SJCRH30 (cell line): ENCODE data around the gene IVL. TPM values are rescaled to one million over a fixed set of nuclear protein-coding genes. Genes with fewer than 3 reads are reported as not detected.

Experiments used
- DNase-seq, 2 experiments: peaks; one replicate each; pipeline ENCODE4 v3.0.0-alpha.2; 2015 to 2020
- H3K27ac ChIP-seq: fragments of 250-450 bp; sonication (Bioruptor Pico); 2 replicates; pipeline ENCODE4 v1.5.1; 2020; ENCODE audit warnings: mild to moderate bottlenecking, moderate library complexity
- H3K27me3 ChIP-seq: fragments of 250-450 bp; sonication (Bioruptor Pico); 2 replicates; pipeline ENCODE4 v1.5.1; 2020; ENCODE audit warnings: mild to moderate bottlenecking, moderate library complexity
- H3K36me3 ChIP-seq: fragments of 250-450 bp; sonication (Bioruptor Pico); 2 replicates; pipeline ENCODE4 v1.5.1; 2020; ENCODE audit warnings: mild to moderate bottlenecking, moderate library complexity
- H3K4me1 ChIP-seq: fragments of 250-450 bp; sonication (Bioruptor Pico); 2 replicates; pipeline ENCODE4 v1.5.1; 2020; ENCODE audit warnings: mild to moderate bottlenecking, moderate library complexity
- H3K4me3 ChIP-seq: fragments of 250-450 bp; sonication (Bioruptor Pico); 2 replicates; pipeline ENCODE4 v1.5.1; 2020; ENCODE audit warnings: mild to moderate bottlenecking, moderate library complexity
- H3K9me3 ChIP-seq: fragments of 250-450 bp; sonication (Bioruptor Pico); replicated peaks from 2 replicates; pipeline ENCODE4 v1.5.1; 2020; ENCODE audit warnings: mild to moderate bottlenecking, moderate library complexity
- total RNA-seq: library from RNA; depleted of rRNA; stranded (reverse); fragments of >200 nt; shearing (Covaris generic); gene quantifications from 2 replicates; pipeline ENCODE4 v1.2.3, GENCODE V29; 2014

The IVL gene
- total RNA-seq, 1 experiment from 2014 or later = not detected

GRCh38 chr1:152880907-152881306, 27.4 kb upstream of the IVL start:
- Histone ChIP-seq H3K4me3 (no peak overlapping the region), H3K27me3 (no peaks in the 10 kb centered on the region), H3K27ac (no peak overlapping the region), H3K9me3 (no peaks in the 10 kb centered on the region), H3K4me1 (no peaks in the 10 kb centered on the region), H3K36me3 (no peaks in the 10 kb centered on the region)
- DNase-seq = no peak

DNA sequence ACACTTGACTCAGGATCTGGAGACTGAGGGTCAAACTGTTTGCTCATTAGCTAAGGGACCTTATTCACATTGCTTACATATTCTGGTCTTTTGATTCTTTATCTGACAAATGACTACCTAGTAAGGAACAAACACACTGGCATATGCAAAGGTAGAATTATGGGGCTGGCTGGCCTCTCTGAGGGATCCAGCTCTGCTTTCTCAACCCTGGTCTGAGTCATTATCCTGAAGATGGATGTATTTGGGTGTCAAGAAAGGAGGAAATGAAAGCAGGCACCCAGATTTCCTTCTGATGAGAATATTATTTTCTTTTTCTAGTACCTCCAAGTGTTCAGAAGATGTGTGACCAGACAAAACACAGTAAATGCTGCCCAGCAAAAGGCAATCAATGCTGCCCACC, 24.3 kb upstream of the IVL start:
- no peaks in the 10 kb centered on the region for H3K27me3 ChIP-seq
- no peaks in the 10 kb centered on the region for H3K36me3 ChIP-seq
- H3K27ac ChIP-seq = no peak overlapping the region
- H3K4me3 ChIP-seq = no peak overlapping the region
- DNase-seq = no peak
- no peaks in the 10 kb centered on the region for H3K9me3 ChIP-seq
- H3K4me1 ChIP-seq = no peaks in the 10 kb centered on the region

GRCh38 chr1:152884506-152884905, 23.8 kb upstream of the IVL start:
- Histone ChIP-seq H3K9me3 (no peaks in the 10 kb centered on the region), H3K27me3 (no peaks in the 10 kb centered on the region), H3K4me1 (no peaks in the 10 kb centered on the region), H3K36me3 (no peaks in the 10 kb centered on the region), H3K4me3 (no peak overlapping the region), H3K27ac (no peak overlapping the region)
- DNase-seq = no peak

GRCh38 chr1:152884966-152885624, 23.3 kb upstream of the IVL start:
- Histone ChIP-seq H3K36me3 (no peaks in the 10 kb centered on the region), H3K27ac (no peak overlapping the region), H3K9me3 (no peaks in the 10 kb centered on the region), H3K27me3 (no peaks in the 10 kb centered on the region), H3K4me1 (no peaks in the 10 kb centered on the region), H3K4me3 (no peak overlapping the region)
- no peak for DNase-seq

- no peaks in the 10 kb centered on the region for H3K36me3 ChIP-seq
- no peak for DNase-seq
- H3K27ac ChIP-seq = no peak overlapping the region
- H3K9me3 ChIP-seq = no peaks in the 10 kb centered on the region
- H3K4me1 ChIP-seq = no peaks in the 10 kb centered on the region
- H3K4me3 ChIP-seq = no peak overlapping the region
- no peaks in the 10 kb centered on the region for H3K27me3 ChIP-seq
Observed at GRCh38 chr1:152886085-152886484, 22.3 kb upstream of the IVL start.

GRCh38 chr1:152886758-152887409, 21.5 kb upstream of the IVL start:
- Histone ChIP-seq H3K36me3 (no peaks in the 10 kb centered on the region), H3K27ac (no peak overlapping the region), H3K4me1 (no peaks in the 10 kb centered on the region), H3K4me3 (no peak overlapping the region), H3K9me3 (no peaks in the 10 kb centered on the region), H3K27me3 (no peaks in the 10 kb centered on the region)
- DNase-seq = no peak

DNA sequence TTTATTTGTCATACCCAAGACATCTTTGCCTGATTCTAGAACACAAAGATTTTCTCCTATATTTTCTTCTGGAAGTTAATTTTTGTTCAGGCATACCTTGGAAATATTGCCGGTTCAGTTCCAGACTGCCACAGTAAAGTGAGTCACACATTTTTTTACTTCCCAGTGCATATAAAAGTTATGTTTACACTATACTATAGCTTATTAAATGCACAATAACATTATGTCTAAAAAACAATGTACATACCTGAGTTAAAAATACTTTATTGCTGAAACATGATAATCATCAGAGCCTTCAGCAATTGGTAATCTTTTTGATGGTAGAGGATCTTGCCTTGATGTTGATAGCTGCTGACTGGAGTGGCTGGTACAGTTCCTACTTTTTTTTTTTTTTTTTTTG, 20.2 kb upstream of the IVL start:
- H3K27me3 ChIP-seq = no peaks in the 10 kb centered on the region
- H3K4me3 ChIP-seq = no peak overlapping the region
- H3K4me1 ChIP-seq = no peaks in the 10 kb centered on the region
- no peaks in the 10 kb centered on the region for H3K36me3 ChIP-seq
- DNase-seq = no peak
- H3K9me3 ChIP-seq = no peaks in the 10 kb centered on the region
- H3K27ac ChIP-seq = no peak overlapping the region

- no peak for DNase-seq
- Histone ChIP-seq H3K36me3 (no peaks in the 10 kb centered on the region), H3K27me3 (no peaks in the 10 kb centered on the region), H3K4me1 (no peaks in the 10 kb centered on the region), H3K9me3 (no peaks in the 10 kb centered on the region), H3K27ac (no peak overlapping the region), H3K4me3 (no peak overlapping the region)
Observed at GRCh38 chr1:152899027-152899426, 9.3 kb upstream of the IVL start.

- DNase-seq = no peak
- Histone ChIP-seq H3K4me1 (no peaks in the 10 kb centered on the region), H3K27ac (no peak overlapping the region), H3K36me3 (no peaks in the 10 kb centered on the region), H3K4me3 (no peak overlapping the region), H3K9me3 (no peaks in the 10 kb centered on the region), H3K27me3 (no peaks in the 10 kb centered on the region)
Observed at GRCh38 chr1:152899883-152900282, 8.5 kb upstream of the IVL start.

- H3K4me3 ChIP-seq = no peak overlapping the region
- no peaks in the 10 kb centered on the region for H3K9me3 ChIP-seq
- H3K27me3 ChIP-seq = no peaks in the 10 kb centered on the region
- no peak for DNase-seq
- no peaks in the 10 kb centered on the region for H3K4me1 ChIP-seq
- H3K27ac ChIP-seq = no peak overlapping the region
- no peaks in the 10 kb centered on the region for H3K36me3 ChIP-seq
Observed at GRCh38 chr1:152901631-152902030, 6.7 kb upstream of the IVL start.

DNA sequence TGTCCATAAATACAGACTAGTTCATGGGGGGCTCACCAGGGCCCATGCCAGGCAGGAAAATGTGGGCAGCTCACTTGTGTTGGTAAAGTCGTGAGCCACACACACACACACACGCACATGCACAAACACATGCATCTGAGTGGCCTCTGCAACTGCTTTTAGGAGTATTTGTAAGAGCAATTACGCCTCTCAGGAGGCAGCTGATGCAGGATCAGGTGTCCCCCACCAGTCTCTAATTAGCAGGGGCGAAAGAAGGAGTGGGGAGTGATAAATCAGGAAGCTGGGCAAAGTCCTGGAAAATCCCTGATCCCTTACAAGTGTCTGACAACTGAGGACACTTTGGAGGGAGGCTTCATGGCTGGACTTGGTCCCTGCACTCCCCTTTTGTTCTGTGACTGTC, 5.7 kb upstream of the IVL start:
- no peaks in the 10 kb centered on the region for H3K4me1 ChIP-seq
- DNase-seq = no peak
- H3K27ac ChIP-seq = no peak overlapping the region
- no peak overlapping the region for H3K4me3 ChIP-seq
- no peaks in the 10 kb centered on the region for H3K9me3 ChIP-seq
- no peaks in the 10 kb centered on the region for H3K36me3 ChIP-seq
- H3K27me3 ChIP-seq = no peaks in the 10 kb centered on the region

DNA sequence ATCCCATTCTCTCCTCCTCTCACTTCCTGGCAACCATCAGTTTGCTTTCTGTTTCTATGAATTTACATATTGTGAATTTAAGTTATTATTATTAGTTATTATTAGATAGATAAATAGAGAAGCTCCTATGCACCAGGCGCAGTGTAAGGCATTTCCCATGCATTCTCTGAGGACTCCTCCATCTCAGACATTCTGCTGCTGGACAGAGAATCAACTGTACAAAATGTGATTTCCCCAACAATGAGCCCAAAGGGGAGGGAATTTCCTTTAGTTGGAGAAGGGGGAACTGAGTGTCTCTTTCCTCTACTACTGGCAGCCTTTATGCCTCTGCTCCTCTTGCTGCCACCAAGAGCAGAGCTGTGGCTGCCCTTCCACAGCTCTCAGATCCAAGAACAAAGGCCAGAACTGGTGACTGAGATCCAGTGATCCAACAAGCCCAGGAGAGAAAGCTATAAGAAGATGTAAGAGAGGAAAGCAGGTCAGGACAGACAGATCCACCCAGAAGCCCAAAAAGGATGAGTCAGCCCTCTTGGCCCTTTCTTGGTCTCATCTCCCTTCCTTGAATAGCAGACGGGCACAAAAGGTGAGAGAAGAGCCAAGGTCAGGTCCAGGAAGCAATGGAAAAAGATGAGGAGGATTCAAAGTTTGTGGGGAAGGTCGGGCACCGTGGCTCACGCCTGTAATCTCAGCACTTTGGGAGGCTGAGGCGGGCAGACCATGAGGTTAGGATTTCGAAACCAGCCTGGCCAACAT, 3.5 kb upstream of the IVL start:
- H3K27ac ChIP-seq = no peak overlapping the region
- no peaks in the 10 kb centered on the region for H3K4me1 ChIP-seq
- H3K9me3 ChIP-seq = no peaks in the 10 kb centered on the region
- H3K36me3 ChIP-seq = no peaks in the 10 kb centered on the region
- H3K27me3 ChIP-seq = no peaks in the 10 kb centered on the region
- H3K4me3 ChIP-seq = no peak overlapping the region
- no peak for DNase-seq

GRCh38 chr1:152906023-152906565, 2.3 kb upstream of the IVL start:
- Histone ChIP-seq H3K4me1 (no peaks in the 10 kb centered on the region), H3K27me3 (no peaks in the 10 kb centered on the region), H3K9me3 (no peaks in the 10 kb centered on the region), H3K36me3 (no peaks in the 10 kb centered on the region), H3K4me3 (no peak overlapping the region), H3K27ac (no peak overlapping the region)
- no peak for DNase-seq

- Histone ChIP-seq H3K9me3 (no peaks in the 10 kb centered on the region), H3K4me3 (no peak overlapping the region), H3K36me3 (no peaks in the 10 kb centered on the region), H3K27ac (no peak overlapping the region), H3K27me3 (no peaks in the 10 kb centered on the region), H3K4me1 (no peaks in the 10 kb centered on the region)
- no peak for DNase-seq
Observed at GRCh38 chr1:152909206-152909605, 860 bp downstream of the IVL start.

DNA sequence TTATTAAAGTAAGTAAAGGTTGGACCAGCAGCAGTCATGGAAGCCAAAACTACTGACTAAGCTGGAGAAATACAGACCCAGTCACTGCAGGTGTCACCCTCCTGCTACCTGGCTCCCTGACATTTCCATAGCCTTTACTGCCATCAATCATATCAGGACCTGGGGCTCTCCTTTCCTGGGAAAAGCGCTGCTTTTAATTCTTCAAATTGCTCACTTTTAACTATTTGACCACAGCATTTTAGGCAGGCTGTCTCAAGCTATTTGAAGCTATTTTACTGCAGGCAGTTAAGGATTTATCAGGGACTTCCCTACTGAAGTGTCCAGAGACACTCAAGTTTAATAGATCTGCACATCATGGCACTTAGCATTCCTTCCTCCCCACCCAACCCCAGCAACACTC, 4.1 kb downstream of the IVL start:
- H3K27me3 ChIP-seq = no peaks in the 10 kb centered on the region
- no peak for DNase-seq
- H3K9me3 ChIP-seq = no peaks in the 10 kb centered on the region
- no peaks in the 10 kb centered on the region for H3K4me1 ChIP-seq
- H3K27ac ChIP-seq = no peak overlapping the region
- H3K4me3 ChIP-seq = no peak overlapping the region
- no peaks in the 10 kb centered on the region for H3K36me3 ChIP-seq
